Lower leg skin (tissue), 3 donors: ENCODE data around the gene KCND1.

Experiments used
- POLR2A ChIP-seq, 2 donors: fragments of 450-650 bp; IDR thresholded peaks; one replicate each; pipeline ENCODE4 v1.6.1; 2016 to 2017; ENCODE audit warnings: antibody characterized with exemption in 2 of 2, mild to moderate bottlenecking in 1 of 2, moderate library complexity in 1 of 2
- TF ChIP-seq, protein P1 (sequence below), 3 donors: fragments of 450-650 bp; IDR thresholded peaks; one replicate each; pipeline ENCODE4 v1.5.1; 2016; ENCODE audit warnings: antibody characterized with exemption in 3 of 3, mild to moderate bottlenecking in 3 of 3, moderate library complexity in 2 of 3

- TF ChIP-seq, protein P1, sequence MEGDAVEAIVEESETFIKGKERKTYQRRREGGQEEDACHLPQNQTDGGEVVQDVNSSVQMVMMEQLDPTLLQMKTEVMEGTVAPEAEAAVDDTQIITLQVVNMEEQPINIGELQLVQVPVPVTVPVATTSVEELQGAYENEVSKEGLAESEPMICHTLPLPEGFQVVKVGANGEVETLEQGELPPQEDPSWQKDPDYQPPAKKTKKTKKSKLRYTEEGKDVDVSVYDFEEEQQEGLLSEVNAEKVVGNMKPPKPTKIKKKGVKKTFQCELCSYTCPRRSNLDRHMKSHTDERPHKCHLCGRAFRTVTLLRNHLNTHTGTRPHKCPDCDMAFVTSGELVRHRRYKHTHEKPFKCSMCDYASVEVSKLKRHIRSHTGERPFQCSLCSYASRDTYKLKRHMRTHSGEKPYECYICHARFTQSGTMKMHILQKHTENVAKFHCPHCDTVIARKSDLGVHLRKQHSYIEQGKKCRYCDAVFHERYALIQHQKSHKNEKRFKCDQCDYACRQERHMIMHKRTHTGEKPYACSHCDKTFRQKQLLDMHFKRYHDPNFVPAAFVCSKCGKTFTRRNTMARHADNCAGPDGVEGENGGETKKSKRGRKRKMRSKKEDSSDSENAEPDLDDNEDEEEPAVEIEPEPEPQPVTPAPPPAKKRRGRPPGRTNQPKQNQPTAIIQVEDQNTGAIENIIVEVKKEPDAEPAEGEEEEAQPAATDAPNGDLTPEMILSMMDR (IDR thresholded peaks at IDR 0.05), result no peak
- TF ChIP-seq POLR2A (IDR thresholded peaks at IDR 0.05), result no peak
These were observed 10.0 kb downstream of the KCND1 start for GRCh38 chrX:48961585-48962091.
